GM10248 (cell line): ENCODE results near the gene CERT1.

Source experiments
- CTCF ChIA-PET: fragments of 300-600 bp; sonication (Branson Sonifier 250); formaldehyde crosslinking; extraction: SDS; loops from one replicate; lab custom pipeline; 2021; ENCODE audit warnings: antibody characterized with exemption; lab: Yijun Ruan, JAX
- POLR2A ChIA-PET: fragments of 350-650 bp; sonication (Branson Sonifier 250); formaldehyde crosslinking; extraction: SDS; loops from one replicate; lab custom pipeline; 2020; ENCODE audit warnings: antibody characterized with exemption; lab: Yijun Ruan, JAX
- DNase-seq: peaks from one replicate; pipeline ENCODE4 v3.0.0; 2012; ENCODE audit errors: extremely low spot score
- CTCF ChIP-seq: IDR thresholded peaks from 2 replicates; pipeline ENCODE4 v1.5.1; 2012; ENCODE audit warnings: mild to moderate bottlenecking, low read depth; ENCODE audit errors: extremely low read depth, missing control alignments, control extremely low read depth

Gene CERT1

DNA sequence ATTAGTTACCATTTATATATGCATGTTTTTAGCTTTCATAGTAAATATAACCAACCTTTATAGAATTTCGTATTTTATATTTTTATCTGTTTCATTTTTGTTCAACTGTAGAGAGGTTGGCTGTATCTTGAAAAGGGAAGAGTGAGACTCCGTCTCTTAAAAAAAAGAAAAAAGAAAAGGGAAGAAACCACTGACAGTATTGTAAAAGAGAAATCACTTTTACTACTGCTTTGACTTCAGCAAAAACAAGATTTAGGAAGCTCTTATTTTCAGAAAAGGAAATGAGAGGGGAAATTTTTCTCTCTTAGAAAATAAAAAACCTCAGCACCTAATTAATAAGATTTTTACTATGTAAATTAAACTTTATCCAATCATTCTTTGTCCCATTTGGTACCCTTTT lies 14.6 kb upstream of the CERT1 start:
- no peak for DNase-seq
- ChIA-PET CTCF (interaction anchor here (1.2 kb wide), 2 partner anchors 11 to 22 kb away, joined by 3 read pairs; no protein-coding TSS in a partner anchor), POLR2A (no interaction called here)
- no peak for TF ChIP-seq CTCF

- ChIA-PET CTCF (interaction anchor here (1.2 kb wide), 1 partner anchor 11 kb away, joined by 3 read pairs; no protein-coding TSS in a partner anchor), POLR2A (no interaction called here)
- no peak for DNase-seq
- no peak for TF ChIP-seq CTCF
Measured at GRCh38 chr5:75525344-75525743, 13.9 kb upstream of the CERT1 start.

DNA sequence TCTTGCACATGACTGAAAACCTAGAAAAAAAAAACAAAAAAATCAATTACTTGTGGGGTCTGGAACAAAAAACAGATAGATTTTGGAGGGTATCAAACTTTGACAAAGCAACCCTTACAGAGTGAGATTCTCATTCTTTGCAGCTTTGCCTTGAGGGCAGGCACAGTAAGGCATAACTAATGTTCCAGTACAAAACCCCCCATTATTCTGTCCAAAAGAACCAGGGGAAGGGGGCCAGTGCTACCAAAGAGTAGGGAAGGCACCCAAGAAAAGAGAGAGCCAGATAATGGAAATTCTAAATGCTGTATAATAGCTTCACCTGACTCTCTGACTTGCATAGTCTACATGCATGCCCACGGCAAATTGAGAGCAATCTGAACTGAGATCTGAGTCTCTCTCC lies 13.2 kb upstream of the CERT1 start:
- ChIA-PET CTCF (no interaction called here), POLR2A (no interaction called here)
- no peak for DNase-seq
- TF ChIP-seq CTCF = no peak

- DNase-seq = peak; percentile 42
- no peak for TF ChIP-seq CTCF
- ChIA-PET POLR2A (interaction anchor here (0.6 kb wide), 1 partner anchor 1769 kb away, joined by 5 read pairs; no protein-coding TSS in a partner anchor), CTCF (no interaction called here)
Measured at GRCh38 chr5:75524071-75524470, 12.6 kb upstream of the CERT1 start.

DNA sequence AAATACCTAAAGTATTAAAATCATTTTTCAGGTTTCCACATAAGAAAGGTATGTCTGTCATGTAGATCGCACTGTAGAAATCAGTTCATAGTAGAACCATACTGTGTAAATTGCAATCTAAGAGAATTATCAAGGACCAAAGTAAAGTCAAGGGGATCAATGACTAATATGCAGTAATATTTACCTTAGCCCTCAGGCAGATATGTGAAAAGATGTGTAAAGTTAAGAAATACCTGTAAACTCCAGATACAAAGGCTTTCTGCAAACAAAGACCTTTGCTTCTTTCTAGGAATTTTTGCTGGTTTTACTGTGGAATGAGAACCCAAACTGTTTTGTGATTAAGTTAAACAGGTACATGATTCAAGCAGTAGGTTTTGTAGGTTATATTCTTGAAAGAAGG lies 11.8 kb upstream of the CERT1 start:
- CTCF ChIA-PET = no interaction called here
- DNase-seq = no peak
- no peak for TF ChIP-seq CTCF
- POLR2A ChIA-PET = interaction anchor here (0.6 kb wide), 1 partner anchor 1768 kb away, joined by 5 read pairs; no protein-coding TSS in a partner anchor

- CTCF ChIA-PET = no interaction called here
- no peak for DNase-seq
- POLR2A ChIA-PET = no interaction called here
- no peak for TF ChIP-seq CTCF
Measured at GRCh38 chr5:75522542-75522941, 11.1 kb upstream of the CERT1 start.
